Retinal pigment epithelial cell (primary cell): ENCODE data around the gene ACOT7.
"Not testable (repeated sequence)": the region's sequence is repeated elsewhere in the genome, so short reads cannot be mapped to it uniquely, and the experiment has no call there.

Experiments used
- DNase-seq: peaks from one replicate; pipeline ENCODE4 v3.0.0-alpha.2; 2010; ENCODE audit warnings: low read depth
- H3K4me3 ChIP-seq: 2 replicates; pipeline ENCODE4 v1.5.1; 2011; ENCODE audit warnings: mild to moderate bottlenecking, low read length, control low read depth, moderate library complexity
- TF ChIP-seq, protein P1 (sequence below): conservative IDR thresholded peaks from 2 replicates; pipeline ENCODE4 v1.5.1; 2011; ENCODE audit warnings: low read depth, low read length, control low read depth, inconsistent platforms

Gene ACOT7

GRCh38 chr1:6310116-6310848, 83.3 kb downstream of the ACOT7 start:
- no peak overlapping the region for H3K4me3 ChIP-seq
- DNase-seq, result no peak
- TF ChIP-seq, protein P1, sequence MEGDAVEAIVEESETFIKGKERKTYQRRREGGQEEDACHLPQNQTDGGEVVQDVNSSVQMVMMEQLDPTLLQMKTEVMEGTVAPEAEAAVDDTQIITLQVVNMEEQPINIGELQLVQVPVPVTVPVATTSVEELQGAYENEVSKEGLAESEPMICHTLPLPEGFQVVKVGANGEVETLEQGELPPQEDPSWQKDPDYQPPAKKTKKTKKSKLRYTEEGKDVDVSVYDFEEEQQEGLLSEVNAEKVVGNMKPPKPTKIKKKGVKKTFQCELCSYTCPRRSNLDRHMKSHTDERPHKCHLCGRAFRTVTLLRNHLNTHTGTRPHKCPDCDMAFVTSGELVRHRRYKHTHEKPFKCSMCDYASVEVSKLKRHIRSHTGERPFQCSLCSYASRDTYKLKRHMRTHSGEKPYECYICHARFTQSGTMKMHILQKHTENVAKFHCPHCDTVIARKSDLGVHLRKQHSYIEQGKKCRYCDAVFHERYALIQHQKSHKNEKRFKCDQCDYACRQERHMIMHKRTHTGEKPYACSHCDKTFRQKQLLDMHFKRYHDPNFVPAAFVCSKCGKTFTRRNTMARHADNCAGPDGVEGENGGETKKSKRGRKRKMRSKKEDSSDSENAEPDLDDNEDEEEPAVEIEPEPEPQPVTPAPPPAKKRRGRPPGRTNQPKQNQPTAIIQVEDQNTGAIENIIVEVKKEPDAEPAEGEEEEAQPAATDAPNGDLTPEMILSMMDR, result no peak

- TF ChIP-seq, protein P1, result no peak
- DNase-seq, result no peak
- no peak overlapping the region for H3K4me3 ChIP-seq
These were observed 84.0 kb downstream of the ACOT7 start for GRCh38 chr1:6309564-6309963.

GRCh38 chr1:6308449-6308848, 85.1 kb downstream of the ACOT7 start:
- H3K4me3 ChIP-seq, result no peak overlapping the region
- DNase-seq, result no peak
- TF ChIP-seq, protein P1, result no peak

DNA sequence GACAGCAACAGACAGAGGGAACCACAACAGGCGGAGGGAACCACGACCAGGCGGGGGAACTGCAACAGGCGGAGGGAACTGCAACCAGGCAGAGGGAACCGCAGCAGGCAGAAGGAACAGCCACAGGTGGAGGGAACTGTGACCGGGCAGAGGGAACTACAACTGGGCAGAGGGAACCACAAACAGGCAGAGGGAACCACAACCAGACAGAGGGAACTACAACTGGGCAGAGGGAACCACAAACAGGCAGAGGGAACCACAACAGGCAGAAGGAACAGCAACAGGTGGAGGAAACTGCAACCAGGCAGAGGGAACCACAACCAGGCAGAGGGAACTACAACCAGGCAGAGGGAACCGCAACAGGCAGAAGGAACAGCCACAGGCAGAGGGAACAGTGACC, 85.9 kb downstream of the ACOT7 start:
- H3K4me3 ChIP-seq, DNase-seq: not testable (repeated sequence)

DNA sequence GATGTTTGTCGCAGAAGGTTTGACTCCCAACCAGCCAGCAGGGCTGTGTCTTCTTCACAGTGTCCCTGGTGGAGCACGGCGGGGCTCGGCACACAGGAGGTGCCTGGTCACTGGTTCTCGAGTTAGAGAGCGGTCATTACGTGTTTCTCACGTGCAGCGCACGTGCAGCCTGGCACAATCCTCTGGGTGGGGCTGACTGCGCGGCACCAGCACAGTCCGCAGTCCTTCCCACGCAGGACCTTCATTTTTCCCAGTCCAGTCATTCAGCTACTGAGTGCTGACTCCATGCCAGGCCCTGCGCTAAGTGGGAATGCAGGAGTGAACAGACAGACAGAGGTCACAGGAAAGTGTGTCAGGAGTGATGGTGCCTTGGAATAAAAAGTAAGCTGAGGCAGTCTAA, 86.5 kb downstream of the ACOT7 start:
- DNase-seq, result no peak
- no peak overlapping the region for H3K4me3 ChIP-seq
- TF ChIP-seq, protein P1, result no peak

- TF ChIP-seq, protein P1, result no peak
- DNase-seq, result no peak
- H3K4me3 ChIP-seq, result no peak overlapping the region
These were observed 90.1 kb downstream of the ACOT7 start for GRCh38 chr1:6303397-6304012.

GRCh38 chr1:6302568-6302967, 91.0 kb downstream of the ACOT7 start:
- H3K4me3 ChIP-seq, result no peak overlapping the region
- DNase-seq, result no peak
- TF ChIP-seq, protein P1, result no peak
